ENCODE results near the gene RSPH9. TPM values are rescaled to one million over a fixed set of nuclear protein-coding genes. Genes with fewer than 3 reads are reported as not detected.
A peak's percentile ranks its signal among the peaks of the same experiment; 100 is the strongest.

Gene RSPH9
- polyA plus RNA-seq, 2 donors: 0.14 to 0.16 TPM

DNA sequence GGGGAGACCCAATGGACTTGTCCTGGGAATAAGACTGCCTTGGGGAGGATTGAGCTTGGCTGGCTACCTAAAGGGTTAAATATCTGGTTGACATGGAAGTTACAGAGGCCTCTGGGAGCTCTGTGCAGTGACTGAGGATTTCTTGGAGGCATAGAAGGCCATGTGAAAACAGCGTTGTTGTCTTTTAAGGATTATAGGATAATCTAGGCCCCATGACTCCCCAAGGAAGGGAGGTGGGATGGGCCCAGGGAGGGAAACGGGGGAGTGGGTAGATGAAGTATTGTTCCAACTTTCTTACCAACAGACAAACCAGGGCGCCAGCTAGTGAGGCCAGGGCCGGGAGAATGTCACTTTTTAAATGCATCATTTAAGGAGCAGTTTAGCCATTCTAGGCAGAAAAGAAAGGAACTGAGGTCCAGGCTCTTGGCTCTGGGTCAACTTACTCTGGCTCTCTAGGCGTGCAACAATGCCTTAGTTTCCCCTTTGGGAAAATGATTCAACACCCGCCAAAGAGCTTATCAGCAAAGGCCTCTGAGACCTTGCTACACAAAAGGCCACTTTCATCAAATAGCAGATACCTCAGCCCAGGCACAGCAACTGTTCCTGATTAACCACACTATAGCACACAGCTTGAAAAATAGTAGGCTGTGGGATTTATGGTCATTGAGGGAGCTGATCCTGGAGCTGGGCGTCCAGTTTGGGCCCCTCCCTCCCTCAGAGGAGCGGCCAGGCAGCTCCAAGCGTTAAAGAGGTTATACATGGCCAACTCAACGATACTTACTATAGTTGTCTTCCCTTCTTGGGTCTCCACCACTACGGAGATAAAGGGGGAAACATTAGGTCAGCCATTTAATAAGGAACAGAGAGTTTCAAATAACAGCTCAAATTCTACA lies 35.7 kb downstream of the RSPH9 start:
- no peaks in the 10 kb centered on the region for H3K4me1 ChIP-seq (ENCODE audit: control insufficient read depth in 2 of 2, insufficient read depth in 2 of 2, low read length in 1 of 2)

DNA sequence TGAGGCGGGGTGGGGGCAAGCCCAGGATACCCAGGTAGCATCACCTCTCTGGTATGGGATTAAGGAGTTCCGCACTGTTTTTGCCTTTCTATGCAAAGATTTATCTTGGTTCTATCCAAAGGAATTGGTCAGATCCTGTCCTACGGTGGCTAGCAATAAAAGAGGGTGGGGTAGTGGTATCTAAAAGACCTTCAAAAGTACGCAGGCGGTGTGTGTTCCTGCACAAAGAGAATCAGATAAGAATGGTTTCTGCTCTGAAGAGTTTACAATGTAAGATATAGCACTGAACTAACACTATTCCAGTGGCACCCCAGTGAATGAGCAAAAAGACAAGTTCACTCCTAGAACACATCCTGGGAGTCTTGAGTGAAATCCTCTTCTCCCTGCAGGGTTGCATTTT lies 36.5 kb downstream of the RSPH9 start:
- WGBS, 2 donors: 77 to 84% methylated on average over 5 of the region's 5 CpGs
- Histone ChIP-seq H3K36me3 (ENCODE audit: control insufficient read depth in 2 of 2, insufficient read depth in 2 of 2, low read length in 1 of 2) (peaks cover 12 to 28% of the 10 kb centered on the region in 2 donors), H3K4me3 (ENCODE audit: low read depth in 1 of 2, low read length in 2 of 2) (no peak overlapping the region), H3K9me3 (ENCODE audit: control insufficient read depth in 2 of 2, insufficient read depth in 1 of 2, low read depth in 1 of 2, low read length in 1 of 2) (no peaks in the 10 kb centered on the region), H3K4me1 (ENCODE audit: control insufficient read depth in 2 of 2, insufficient read depth in 2 of 2, low read length in 1 of 2) (no peaks in the 10 kb centered on the region), H3K27me3 (ENCODE audit: control insufficient read depth in 1 of 2, insufficient read depth in 2 of 2, low read length in 2 of 2) (no peaks in the 10 kb centered on the region), H3K27ac (ENCODE audit: low read depth in 2 of 2, low read length in 1 of 2) (no peak overlapping the region)

More for the DNA sequence above, 35.7 kb downstream of the RSPH9 start:
- Histone ChIP-seq H3K4me3 (ENCODE audit: low read depth in 1 of 2, low read length in 2 of 2) (no peak overlapping the region), H3K9me3 (ENCODE audit: control insufficient read depth in 2 of 2, insufficient read depth in 1 of 2, low read depth in 1 of 2, low read length in 1 of 2) (no peaks in the 10 kb centered on the region), H3K27me3 (ENCODE audit: control insufficient read depth in 1 of 2, insufficient read depth in 2 of 2, low read length in 2 of 2) (no peaks in the 10 kb centered on the region), H3K36me3 (ENCODE audit: control insufficient read depth in 2 of 2, insufficient read depth in 2 of 2, low read length in 1 of 2) (peaks cover 12 to 30% of the 10 kb centered on the region in 2 donors), H3K27ac (ENCODE audit: low read depth in 2 of 2, low read length in 1 of 2) (no peak overlapping the region)
- 80 to 84% methylated on average over 11 of the region's 11 CpGs for WGBS, 2 donors

DNA sequence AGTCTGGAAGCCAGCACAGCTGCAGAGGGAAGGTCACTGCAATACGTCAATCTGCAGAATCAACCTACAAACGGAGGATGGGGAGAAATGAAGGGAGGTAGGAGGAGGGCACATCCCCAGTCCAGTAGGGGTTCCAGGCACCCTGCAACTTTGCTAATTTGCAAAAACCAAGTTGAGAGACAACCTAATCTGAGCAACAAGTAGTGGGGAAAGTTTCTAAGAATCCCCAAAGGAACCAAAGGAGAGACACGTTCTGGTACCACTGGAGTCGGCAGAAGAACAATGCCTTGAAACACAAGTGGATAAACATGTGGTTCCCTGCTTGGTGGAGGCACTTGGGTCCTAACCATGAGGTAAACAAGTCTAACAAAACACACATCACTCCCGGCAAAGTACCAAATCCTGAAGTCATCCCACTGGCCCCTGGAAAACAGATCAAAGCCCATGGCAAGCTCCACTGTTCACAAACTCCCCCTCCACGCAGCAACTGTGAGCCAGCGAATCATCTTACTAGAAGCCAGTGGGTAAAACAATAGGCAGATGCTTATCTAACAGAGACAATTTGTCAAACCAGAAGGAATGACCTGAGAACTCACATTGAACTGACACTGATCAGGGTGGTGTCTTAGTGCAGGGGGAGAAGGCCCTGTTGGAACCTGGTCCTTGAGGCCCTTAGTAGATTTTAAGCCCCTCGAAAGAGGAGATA lies 38.0 kb downstream of the RSPH9 start:
- Histone ChIP-seq H3K4me1 (ENCODE audit: control insufficient read depth in 2 of 2, insufficient read depth in 2 of 2, low read length in 1 of 2) (peaks cover 0 to 2% of the 10 kb centered on the region in 2 donors), H3K27ac (ENCODE audit: low read depth in 2 of 2, low read length in 1 of 2) (no peak overlapping the region), H3K27me3 (ENCODE audit: control insufficient read depth in 1 of 2, insufficient read depth in 2 of 2, low read length in 2 of 2) (no peaks in the 10 kb centered on the region), H3K4me3 (ENCODE audit: low read depth in 1 of 2, low read length in 2 of 2) (no peak overlapping the region), H3K9me3 (ENCODE audit: control insufficient read depth in 2 of 2, insufficient read depth in 1 of 2, low read depth in 1 of 2, low read length in 1 of 2) (no peaks in the 10 kb centered on the region), H3K36me3 (ENCODE audit: control insufficient read depth in 2 of 2, insufficient read depth in 2 of 2, low read length in 1 of 2) (peaks cover 3 to 15% of the 10 kb centered on the region in 2 donors)
- 60 to 65% methylated on average over 8 of the region's 8 CpGs for WGBS, 2 donors

DNA sequence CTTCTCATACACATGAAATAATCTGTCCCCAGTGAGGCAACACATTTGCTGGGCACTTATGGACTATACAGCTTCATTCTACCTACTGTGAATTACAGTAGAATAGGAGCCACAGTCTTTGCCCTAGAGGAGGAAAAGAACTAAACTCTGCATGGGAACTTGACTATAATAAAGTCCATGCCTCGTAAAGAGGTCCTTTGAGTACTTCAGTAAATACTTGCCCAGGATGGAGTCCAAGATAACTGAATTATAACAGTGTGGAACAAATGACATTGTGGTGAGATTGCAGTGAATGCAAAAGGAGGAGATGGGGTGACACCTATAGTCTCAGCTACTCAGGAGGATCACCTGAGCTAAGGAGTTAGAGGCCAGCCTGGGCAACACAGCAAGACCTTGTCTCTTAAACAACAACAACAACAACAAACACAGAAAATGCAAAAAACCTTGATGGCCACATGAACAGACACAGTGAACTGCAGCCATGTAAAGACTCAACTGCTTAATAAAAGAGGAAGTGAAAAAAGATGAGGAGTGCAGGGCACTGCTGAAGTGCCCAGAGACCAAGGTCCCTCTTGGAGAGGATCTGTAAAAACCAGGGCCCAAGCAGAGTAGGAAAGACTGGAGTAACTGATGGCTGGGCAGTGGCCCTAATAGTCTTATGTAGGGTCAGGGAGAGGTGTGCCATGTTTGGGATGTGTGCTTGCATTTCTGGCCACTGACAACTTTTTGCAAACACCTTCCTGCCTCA lies 39.0 kb downstream of the RSPH9 start:
- 76 to 83% methylated on average over 1 of the region's 1 CpG for WGBS, 2 donors

DNA sequence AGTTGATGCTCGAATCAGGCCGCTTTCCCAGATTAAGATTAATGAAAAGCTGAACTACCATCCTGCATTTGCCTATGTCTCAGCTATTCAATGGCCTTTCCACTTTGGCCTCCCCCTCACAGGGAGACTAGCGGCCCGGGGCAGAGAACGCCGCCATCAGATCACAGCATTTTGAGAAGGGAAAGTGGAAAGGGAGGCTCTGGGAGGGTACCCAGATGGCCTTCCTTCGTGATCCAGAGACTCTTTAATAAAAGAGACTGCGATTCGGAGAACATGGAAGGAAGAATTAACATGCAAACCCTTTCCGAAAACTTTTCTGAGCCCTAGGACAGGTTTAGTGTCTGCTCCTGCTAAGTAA lies 42.2 kb downstream of the RSPH9 start:
- Histone ChIP-seq H3K4me3 (ENCODE audit: low read depth in 1 of 2, low read length in 2 of 2) (peak overlapping the region; percentile 64 to 98), H3K4me1 (ENCODE audit: control insufficient read depth in 2 of 2, insufficient read depth in 2 of 2, low read length in 1 of 2) (peaks cover 0 to 6% of the 10 kb centered on the region in 2 donors), H3K9me3 (ENCODE audit: control insufficient read depth in 2 of 2, insufficient read depth in 1 of 2, low read depth in 1 of 2, low read length in 1 of 2) (no peaks in the 10 kb centered on the region), H3K36me3 (ENCODE audit: control insufficient read depth in 2 of 2, insufficient read depth in 2 of 2, low read length in 1 of 2) (no peaks in the 10 kb centered on the region), H3K27me3 (ENCODE audit: control insufficient read depth in 1 of 2, insufficient read depth in 2 of 2, low read length in 2 of 2) (no peaks in the 10 kb centered on the region), H3K27ac (ENCODE audit: low read depth in 2 of 2, low read length in 1 of 2) (peak overlapping the region; percentile 75 to 79)
- WGBS, 2 donors: 7% methylated on average over 10 of the region's 10 CpGs

More for the DNA sequence above, 39.0 kb downstream of the RSPH9 start:
- H3K4me3 ChIP-seq (ENCODE audit: low read depth in 1 of 2, low read length in 2 of 2): no peak overlapping the region
- no peaks in the 10 kb centered on the region for H3K27me3 ChIP-seq (ENCODE audit: control insufficient read depth in 1 of 2, insufficient read depth in 2 of 2, low read length in 2 of 2)
- no peaks in the 10 kb centered on the region for H3K9me3 ChIP-seq (ENCODE audit: control insufficient read depth in 2 of 2, insufficient read depth in 1 of 2, low read depth in 1 of 2, low read length in 1 of 2)
- H3K4me1 ChIP-seq (ENCODE audit: control insufficient read depth in 2 of 2, insufficient read depth in 2 of 2, low read length in 1 of 2): peaks cover 0 to 6% of the 10 kb centered on the region in 2 donors
- H3K27ac ChIP-seq (ENCODE audit: low read depth in 2 of 2, low read length in 1 of 2): no peak overlapping the region
- H3K36me3 ChIP-seq (ENCODE audit: control insufficient read depth in 2 of 2, insufficient read depth in 2 of 2, low read length in 1 of 2): peaks cover 3 to 9% of the 10 kb centered on the region in 2 donors

DNA sequence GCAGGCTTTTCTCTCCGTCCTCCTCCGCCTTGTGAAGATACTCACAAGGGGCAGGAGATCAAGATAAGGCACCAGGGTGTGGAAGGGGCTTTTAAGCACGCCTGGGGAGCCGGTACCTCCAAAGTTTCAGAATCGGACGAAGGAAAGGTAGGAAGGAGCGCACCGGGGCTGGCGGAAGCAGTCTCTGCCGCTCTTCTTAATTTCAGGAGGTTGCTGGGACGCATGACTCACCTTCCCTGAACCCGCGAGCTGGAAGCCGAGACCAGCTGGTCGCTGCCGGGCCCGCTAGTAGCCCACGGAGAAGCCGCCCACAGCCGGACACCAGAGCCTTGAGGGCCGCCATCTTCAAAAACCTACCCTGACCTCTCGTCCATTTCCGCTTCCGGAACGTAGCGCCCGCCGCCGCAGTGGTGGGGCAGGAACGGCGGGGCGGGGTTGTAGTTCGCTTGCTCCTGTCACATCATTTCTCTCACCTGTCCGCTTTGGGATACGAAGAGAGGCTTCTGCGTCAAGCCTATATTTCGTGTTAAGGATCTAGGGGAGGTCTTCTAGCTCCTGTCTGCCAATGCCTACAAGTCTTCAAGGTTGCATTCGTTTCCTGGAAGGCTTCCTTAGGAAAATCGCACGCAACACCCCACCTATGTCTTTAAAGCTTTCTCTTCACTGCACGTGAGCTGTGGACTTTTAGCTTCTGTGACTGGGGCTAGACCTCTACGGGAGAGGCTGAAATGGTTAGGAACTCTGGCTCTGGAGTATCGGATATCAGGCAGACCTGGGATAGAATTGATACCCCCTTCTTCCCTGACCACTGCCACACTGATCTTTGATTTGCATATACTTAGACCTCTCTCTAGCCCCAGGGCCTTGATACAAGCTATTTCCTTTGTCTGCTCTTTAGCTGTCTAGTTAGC lies 42.9 kb downstream of the RSPH9 start, which contains the start of gene MRPS18A:
TSS of gene MRPS18A (minus strand) at position 355 of the 911 bp plus-strand sequence. CDS start at position 343, 12 bp downstream.
- peaks cover 0 to 6% of the 10 kb centered on the region in 2 donors for H3K4me1 ChIP-seq (ENCODE audit: control insufficient read depth in 2 of 2, insufficient read depth in 2 of 2, low read length in 1 of 2)
- H3K36me3 ChIP-seq (ENCODE audit: control insufficient read depth in 2 of 2, insufficient read depth in 2 of 2, low read length in 1 of 2): no peaks in the 10 kb centered on the region
- H3K27ac ChIP-seq (ENCODE audit: low read depth in 2 of 2, low read length in 1 of 2): peak within 1 kb of the TSS; percentile 75 to 79
- WGBS, 2 donors: 8 to 10% methylated on average over 43 of the region's 43 CpGs
- no peaks in the 10 kb centered on the region for H3K27me3 ChIP-seq (ENCODE audit: control insufficient read depth in 1 of 2, insufficient read depth in 2 of 2, low read length in 2 of 2)
- H3K4me3 ChIP-seq (ENCODE audit: low read depth in 1 of 2, low read length in 2 of 2): peak within 1 kb of the TSS; percentile 64 to 98
- H3K9me3 ChIP-seq (ENCODE audit: control insufficient read depth in 2 of 2, insufficient read depth in 1 of 2, low read depth in 1 of 2, low read length in 1 of 2): no peaks in the 10 kb centered on the region

DNA sequence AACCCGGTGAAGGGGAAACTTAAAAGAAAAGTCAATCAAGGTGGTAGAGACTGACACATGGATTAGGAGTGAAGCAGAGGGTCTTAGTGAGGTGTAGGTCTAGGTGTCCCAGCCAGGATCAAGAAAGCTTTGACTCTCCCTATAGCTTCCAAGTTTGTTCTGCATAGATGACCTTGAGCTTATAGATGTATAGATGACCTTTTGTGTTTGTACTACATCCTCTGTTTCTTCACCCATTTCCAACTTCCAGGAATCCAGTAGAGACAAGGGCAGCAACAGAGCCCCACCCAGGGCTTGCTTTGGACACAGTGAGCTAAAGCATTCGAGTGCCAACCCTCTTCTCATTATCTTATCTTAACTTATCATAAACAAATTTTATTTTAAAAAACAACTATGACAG lies 44.6 kb downstream of the RSPH9 start:
- Histone ChIP-seq H3K36me3 (ENCODE audit: control insufficient read depth in 2 of 2, insufficient read depth in 2 of 2, low read length in 1 of 2) (no peaks in the 10 kb centered on the region), H3K9me3 (ENCODE audit: control insufficient read depth in 2 of 2, insufficient read depth in 1 of 2, low read depth in 1 of 2, low read length in 1 of 2) (no peaks in the 10 kb centered on the region), H3K4me3 (ENCODE audit: low read depth in 1 of 2, low read length in 2 of 2) (no peak overlapping the region), H3K4me1 (ENCODE audit: control insufficient read depth in 2 of 2, insufficient read depth in 2 of 2, low read length in 1 of 2) (peaks cover 0 to 6% of the 10 kb centered on the region in 2 donors), H3K27ac (ENCODE audit: low read depth in 2 of 2, low read length in 1 of 2) (no peak overlapping the region), H3K27me3 (ENCODE audit: control insufficient read depth in 1 of 2, insufficient read depth in 2 of 2, low read length in 2 of 2) (no peaks in the 10 kb centered on the region)
- 67 to 78% methylated on average over 2 of the region's 2 CpGs for WGBS, 2 donors

DNA sequence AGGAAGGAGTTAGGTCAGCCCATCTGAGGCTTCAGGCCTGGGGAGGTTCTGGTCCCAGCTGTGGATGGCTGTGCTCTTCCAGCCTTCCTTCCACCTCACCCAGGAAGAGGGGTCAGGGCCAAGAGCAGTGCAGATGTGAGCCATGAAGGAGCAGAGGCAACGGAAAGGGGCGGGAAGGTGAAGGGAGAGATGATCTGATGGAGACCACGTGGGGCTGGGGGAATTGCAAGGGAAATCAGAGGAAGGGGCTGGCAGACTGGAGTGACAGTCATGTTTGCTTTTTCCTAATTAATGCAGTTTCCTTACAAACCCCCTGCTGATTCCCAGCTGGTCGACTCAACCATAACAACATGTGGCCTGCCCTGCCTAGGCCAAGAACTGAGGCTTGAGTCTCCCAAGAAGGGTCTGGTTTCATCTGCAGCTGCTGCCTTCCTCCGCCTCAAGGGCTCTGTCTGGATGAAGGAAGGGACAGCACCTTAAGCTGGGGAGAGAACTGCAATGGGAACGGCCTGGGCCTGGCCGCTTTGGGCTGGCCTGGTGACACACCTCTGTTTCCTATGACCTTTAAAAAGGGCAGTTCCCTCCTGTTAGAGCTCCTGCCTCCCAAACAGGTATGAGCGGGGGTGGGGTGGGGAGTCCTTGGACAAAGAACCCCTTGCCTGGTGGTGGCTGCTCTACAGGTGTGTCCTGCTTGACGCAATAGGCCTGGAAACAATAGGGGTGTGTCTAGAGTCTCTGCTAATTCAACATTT lies 50.6 kb downstream of the RSPH9 start:
- WGBS, 2 donors: 56 to 70% methylated on average over 9 of the region's 9 CpGs
- Histone ChIP-seq H3K36me3 (ENCODE audit: control insufficient read depth in 2 of 2, insufficient read depth in 2 of 2, low read length in 1 of 2) (no peaks in the 10 kb centered on the region), H3K27me3 (ENCODE audit: control insufficient read depth in 1 of 2, insufficient read depth in 2 of 2, low read length in 2 of 2) (no peaks in the 10 kb centered on the region), H3K4me1 (ENCODE audit: control insufficient read depth in 2 of 2, insufficient read depth in 2 of 2, low read length in 1 of 2) (peaks cover 3 to 21% of the 10 kb centered on the region in 2 donors), H3K9me3 (ENCODE audit: control insufficient read depth in 2 of 2, insufficient read depth in 1 of 2, low read depth in 1 of 2, low read length in 1 of 2) (no peaks in the 10 kb centered on the region), H3K27ac (ENCODE audit: low read depth in 2 of 2, low read length in 1 of 2) (peak overlapping the region; percentile 75 to 91), H3K4me3 (ENCODE audit: low read depth in 1 of 2, low read length in 2 of 2) (no peak overlapping the region)
